RWPE2 (cell line): ENCODE results near the gene GALK2.

Experiments used
- ATAC-seq: fragments of 200-7000 bp; cut with Tn5 transposase; 3 replicates; pipeline ENCODE4 v1.9.1; 2021; ENCODE audit warnings: low read depth
- DNase-seq: peaks from one replicate; pipeline ENCODE4 v3.0.0-alpha.2; 2020; ENCODE audit warnings: low spot score
- H3K27ac ChIP-seq: fragments of 450-650 bp; 2 replicates; pipeline ENCODE4 v1.5.1; 2017; ENCODE audit warnings: mild to moderate bottlenecking; ENCODE audit not compliant: poor library complexity, severe bottlenecking
- H3K27me3 ChIP-seq: fragments of 250-450 bp; sonication (Bioruptor Pico); 2 replicates; pipeline ENCODE4 v1.5.1; 2021; ENCODE audit warnings: mild to moderate bottlenecking, moderate library complexity; ENCODE audit not compliant: insufficient read depth, poor library complexity, severe bottlenecking
- H3K36me3 ChIP-seq: fragments of 250-450 bp; sonication (Bioruptor Pico); 2 replicates; pipeline ENCODE4 v1.5.1; 2020; ENCODE audit warnings: low read depth, mild to moderate bottlenecking, moderate library complexity
- H3K4me1 ChIP-seq: fragments of 250-450 bp; sonication (Bioruptor Pico); 2 replicates; pipeline ENCODE4 v1.5.1; 2021; ENCODE audit warnings: mild to moderate bottlenecking, moderate library complexity; ENCODE audit not compliant: insufficient read depth, poor library complexity, severe bottlenecking
- H3K4me3 ChIP-seq: fragments of 250-450 bp; sonication (Bioruptor Pico); 2 replicates; pipeline ENCODE4 v1.5.1; 2021; ENCODE audit warnings: mild to moderate bottlenecking, moderate library complexity; ENCODE audit not compliant: severe bottlenecking
- H3K9me3 ChIP-seq: fragments of 250-450 bp; sonication (Bioruptor Pico); 2 replicates; pipeline ENCODE4 v1.5.1; 2021; ENCODE audit warnings: mild to moderate bottlenecking, moderate library complexity; ENCODE audit not compliant: severe bottlenecking
- CTCF ChIP-seq: fragments of 450-650 bp; IDR thresholded peaks from one replicate; pipeline ENCODE4 v1.5.1; 2017; ENCODE audit warnings: mild to moderate bottlenecking, moderate library complexity; ENCODE audit not compliant: poor library complexity, severe bottlenecking

Gene GALK2

DNA sequence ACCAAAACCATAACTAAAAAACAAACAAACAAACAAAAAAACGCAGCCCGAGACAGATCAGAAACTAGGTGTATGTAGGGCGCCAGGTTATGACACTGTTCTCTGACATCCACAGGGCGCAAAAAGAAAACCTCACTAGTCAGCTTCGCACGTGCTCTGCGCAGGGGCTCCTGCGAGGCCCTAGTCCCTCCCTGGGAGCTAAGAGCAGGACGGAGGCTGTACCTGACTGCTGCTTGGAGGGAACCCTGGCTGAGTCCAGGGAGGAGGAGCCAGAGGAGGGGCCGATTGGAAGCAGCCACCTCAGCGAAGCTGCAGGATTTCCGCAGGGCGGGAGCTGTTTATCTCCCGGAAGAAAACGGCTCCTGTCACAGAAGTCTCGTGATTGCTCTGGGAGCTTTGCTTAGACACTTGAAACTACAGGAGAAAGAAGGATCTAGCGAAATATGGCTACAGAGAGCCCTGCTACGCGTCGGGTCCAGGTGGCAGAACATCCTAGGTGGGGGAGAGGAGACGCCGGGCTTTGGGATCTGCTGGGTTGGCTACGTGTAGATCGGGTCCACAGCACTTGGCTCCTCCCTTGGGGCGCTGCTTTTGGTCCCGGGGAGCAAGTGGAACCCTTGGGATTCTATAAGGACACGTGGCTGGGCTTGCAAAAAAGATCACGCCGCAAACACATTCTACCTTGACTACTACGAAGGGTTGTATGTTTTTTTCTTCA, at the start of gene GALK2:
TSS of gene GALK2 (plus strand) at position 368 of the 718 bp plus-strand sequence. CDS start at position 444, 76 bp downstream.
- peak within 1 kb of the TSS; percentile 41 for H3K27ac ChIP-seq
- DNase-seq: peak; percentile 95
- H3K36me3 ChIP-seq: 0 out of 2 replicates have a peak, but pooled peaks cover 9% of the 10 kb centered on the region

GRCh38 chr15:49120832-49121231, 49.2 kb upstream of the GALK2 start:
- TF ChIP-seq CTCF: no peak
- ATAC-seq (0 out of 3 replicates have a peak, but pooled peaks have one; percentile 17), DNase-seq (no peak)
- H3K9me3 ChIP-seq: no peaks in the 10 kb centered on the region
- no peaks in the 10 kb centered on the region for H3K4me1 ChIP-seq
- H3K36me3 ChIP-seq: peaks cover 54% of the 10 kb centered on the region
- no peak overlapping the region for H3K27ac ChIP-seq
- no peaks in the 10 kb centered on the region for H3K27me3 ChIP-seq
- no peak overlapping the region for H3K4me3 ChIP-seq

More for the DNA sequence above, at the start of gene GALK2:
- no peak for TF ChIP-seq CTCF
- ATAC-seq: peak; percentile 100
- no peaks in the 10 kb centered on the region for H3K27me3 ChIP-seq
- H3K9me3 ChIP-seq: no peaks in the 10 kb centered on the region
- peaks cover 21% of the 10 kb centered on the region for H3K4me1 ChIP-seq
- peak within 1 kb of the TSS; percentile 60 for H3K4me3 ChIP-seq

GRCh38 chr15:49121901-49122300, 48.1 kb upstream of the GALK2 start:
- H3K9me3 ChIP-seq: no peaks in the 10 kb centered on the region
- H3K27me3 ChIP-seq: no peaks in the 10 kb centered on the region
- no peak overlapping the region for H3K4me3 ChIP-seq
- peaks cover 62% of the 10 kb centered on the region for H3K36me3 ChIP-seq
- no peak for DNase-seq
- H3K4me1 ChIP-seq: no peaks in the 10 kb centered on the region
- TF ChIP-seq CTCF: no peak
- no peak overlapping the region for H3K27ac ChIP-seq
- ATAC-seq: no peak

DNA sequence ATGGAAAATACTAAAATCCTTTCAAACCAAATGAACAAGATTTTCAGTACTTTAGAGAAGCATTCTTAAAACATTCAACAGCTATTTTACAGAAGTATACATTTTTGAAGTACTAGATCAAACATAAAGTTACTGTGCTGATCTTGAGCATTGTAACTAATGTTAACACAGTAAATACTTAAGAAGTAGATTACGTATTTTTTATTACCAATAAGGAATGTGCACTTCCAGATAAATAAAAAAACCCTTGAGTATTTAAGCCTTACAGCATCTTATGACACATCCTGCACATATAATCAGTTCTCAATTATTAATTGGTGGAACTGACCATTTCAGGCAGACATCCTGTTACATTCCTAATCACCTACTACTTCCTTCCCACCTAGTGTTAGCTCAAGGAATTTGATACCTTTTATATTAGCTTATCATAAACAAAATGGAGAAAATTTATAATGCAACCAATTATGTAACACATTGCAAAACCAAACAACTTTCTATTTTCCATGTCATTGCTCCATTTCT, 47.4 kb upstream of the GALK2 start:
- DNase-seq (no peak), ATAC-seq (no peak)

More for the DNA sequence above, 47.4 kb upstream of the GALK2 start:
- TF ChIP-seq CTCF: no peak
- no peaks in the 10 kb centered on the region for H3K9me3 ChIP-seq
- H3K36me3 ChIP-seq: peaks cover 65% of the 10 kb centered on the region
- H3K27ac ChIP-seq: no peak overlapping the region
- H3K4me1 ChIP-seq: no peaks in the 10 kb centered on the region
- H3K27me3 ChIP-seq: no peaks in the 10 kb centered on the region
- H3K4me3 ChIP-seq: no peak overlapping the region
